Activated T-helper 1 cell treated with Interleukin-2 at 50 U/mL for 16 hours (primary cell): Measurements from ENCODE around the gene GPRC5D.
A peak's percentile ranks its signal among the peaks of the same experiment; 100 is the strongest.

Experiments
- DNase-seq: peaks from one replicate; pipeline ENCODE4 v3.0.0-alpha.2; 2020; ENCODE audit warnings: low read depth

Gene GPRC5D

DNA sequence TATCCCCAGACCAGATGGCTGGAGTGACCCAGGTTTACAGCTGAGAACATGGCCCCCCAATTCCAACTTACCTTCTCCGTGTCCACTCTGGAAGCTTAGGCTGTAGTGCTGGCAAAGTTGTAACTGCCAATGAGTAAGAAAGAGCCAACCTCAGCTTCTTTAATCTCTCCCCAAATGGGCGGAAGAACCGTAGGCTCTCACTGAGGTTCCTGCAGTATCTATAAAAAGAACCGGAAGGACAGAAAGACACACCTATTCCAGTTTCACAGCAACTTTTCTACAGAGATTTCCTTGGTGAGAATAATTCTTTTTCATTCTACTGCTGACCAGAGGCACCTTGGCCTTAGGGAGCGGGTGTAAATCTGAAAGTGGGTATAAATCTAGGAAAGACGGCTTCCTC, at the start of gene GPRC5D:
Gene GPRC5D, minus strand, starts transcription at position 135 of the 400 bp plus-strand sequence. CDS start 1,786 bp downstream, outside the sequence.
- DNase-seq: no peak

DNA sequence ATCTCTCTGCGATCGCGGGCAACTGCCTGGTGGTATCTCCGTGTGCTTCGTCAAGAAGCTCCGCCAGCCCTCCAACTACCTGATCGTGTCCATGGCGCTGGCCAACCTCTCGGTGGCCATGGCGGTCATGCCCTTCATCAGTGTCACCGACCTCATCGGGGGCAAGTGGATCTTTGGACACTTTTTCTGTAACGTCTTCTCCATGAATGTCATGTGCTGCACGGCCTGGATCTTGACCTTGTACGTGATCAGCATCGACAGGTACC, 49.7 kb upstream of the GPRC5D start:
- no peak for DNase-seq

DNA sequence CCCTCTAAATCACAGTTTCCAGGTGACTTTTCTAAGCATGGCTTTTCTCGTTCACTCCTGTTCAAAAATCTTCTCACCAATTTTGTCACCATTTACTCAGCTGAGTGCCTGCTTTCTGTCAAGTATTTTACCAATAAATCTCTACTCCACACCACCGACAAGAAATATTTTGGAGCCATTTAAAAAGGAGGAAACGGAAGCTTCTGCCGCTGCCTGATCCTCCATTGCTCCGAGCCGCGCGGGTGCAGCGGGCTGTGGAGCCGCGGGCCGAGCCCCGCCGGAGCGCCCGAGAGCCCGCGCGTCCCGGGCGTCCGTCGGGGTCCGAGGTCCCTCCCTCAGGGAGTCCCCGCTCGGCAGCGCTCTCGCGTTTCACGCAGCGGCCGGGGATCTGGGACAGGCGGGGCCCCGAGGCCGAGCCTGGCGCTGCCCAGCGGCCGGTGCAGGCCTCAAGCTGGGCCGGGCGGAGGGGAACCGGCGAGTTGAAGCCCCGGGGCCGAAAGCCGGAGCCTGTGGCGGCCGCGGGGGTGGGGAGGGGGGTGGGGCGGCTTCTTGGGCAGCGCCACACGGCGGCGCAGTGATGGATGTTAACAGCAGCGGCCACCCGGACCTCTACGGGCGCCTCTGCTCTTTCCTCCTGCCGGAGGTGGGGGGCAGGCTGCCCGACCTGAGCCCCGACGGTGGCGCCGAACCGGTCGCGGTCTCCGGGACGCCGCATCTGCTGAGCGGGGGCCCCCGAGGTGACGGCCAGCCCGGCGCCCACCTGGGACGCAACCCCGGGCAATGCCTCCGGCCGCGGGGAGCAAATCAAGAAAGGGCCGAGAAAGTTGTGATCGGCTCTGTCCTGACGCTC, 49.2 kb upstream of the GPRC5D start:
- peak; percentile 20 for DNase-seq

DNA sequence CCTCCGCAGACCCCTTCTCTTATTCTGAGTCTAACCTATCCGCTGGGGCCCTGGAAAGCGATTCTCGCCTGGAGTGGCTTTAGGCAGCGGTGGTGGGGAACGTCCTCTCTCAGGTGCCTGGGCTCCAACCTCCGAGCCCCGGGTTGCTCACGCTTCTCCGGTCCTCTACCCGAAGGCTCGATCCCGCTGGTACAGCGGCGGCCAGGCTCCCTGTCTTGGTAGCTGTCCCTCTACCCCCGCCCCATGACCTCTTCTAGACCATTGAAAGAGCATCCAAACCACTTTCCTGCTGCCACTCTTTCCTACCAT, 48.6 kb upstream of the GPRC5D start:
- DNase-seq: no peak

DNA sequence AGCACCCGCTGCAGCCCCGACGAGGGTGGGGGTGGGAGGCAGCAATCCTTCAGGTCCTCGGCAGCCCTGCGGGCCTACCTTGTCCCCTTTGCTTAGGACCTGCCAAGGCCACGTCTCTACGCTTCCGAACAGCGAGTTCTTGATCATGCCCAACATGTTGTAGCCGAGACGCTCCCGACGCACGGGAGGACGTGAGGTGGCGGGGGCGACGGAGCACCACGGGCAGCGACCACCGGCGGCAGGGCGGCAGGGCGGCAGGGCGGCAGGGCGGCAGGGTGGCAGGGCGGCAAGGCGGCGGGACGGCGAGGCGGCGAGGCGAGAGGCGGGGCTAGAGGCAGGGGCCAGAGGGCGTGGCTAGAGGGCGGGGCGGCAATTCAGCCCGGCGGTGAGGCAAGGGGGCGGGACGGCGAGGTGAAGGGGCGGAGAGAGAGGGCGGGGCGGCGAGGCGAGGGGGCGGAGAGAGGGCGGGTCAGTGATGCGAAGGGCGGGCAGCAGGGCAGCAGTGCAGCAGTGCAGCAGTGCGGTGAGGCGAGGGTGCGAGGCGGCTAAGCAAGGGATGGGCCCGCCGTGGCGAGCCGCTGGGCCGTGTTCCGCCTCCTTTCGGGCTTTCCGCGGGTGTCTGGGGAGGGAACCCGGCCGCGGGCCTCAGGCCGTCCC, 48.1 kb upstream of the GPRC5D start, which contains the start of gene HEBP1:
Gene HEBP1, minus strand, starts transcription at position 307 of the 657 bp plus-strand sequence. Its CDS starts 151 bp downstream, at position 156.
- peak; percentile 92 for DNase-seq

DNA sequence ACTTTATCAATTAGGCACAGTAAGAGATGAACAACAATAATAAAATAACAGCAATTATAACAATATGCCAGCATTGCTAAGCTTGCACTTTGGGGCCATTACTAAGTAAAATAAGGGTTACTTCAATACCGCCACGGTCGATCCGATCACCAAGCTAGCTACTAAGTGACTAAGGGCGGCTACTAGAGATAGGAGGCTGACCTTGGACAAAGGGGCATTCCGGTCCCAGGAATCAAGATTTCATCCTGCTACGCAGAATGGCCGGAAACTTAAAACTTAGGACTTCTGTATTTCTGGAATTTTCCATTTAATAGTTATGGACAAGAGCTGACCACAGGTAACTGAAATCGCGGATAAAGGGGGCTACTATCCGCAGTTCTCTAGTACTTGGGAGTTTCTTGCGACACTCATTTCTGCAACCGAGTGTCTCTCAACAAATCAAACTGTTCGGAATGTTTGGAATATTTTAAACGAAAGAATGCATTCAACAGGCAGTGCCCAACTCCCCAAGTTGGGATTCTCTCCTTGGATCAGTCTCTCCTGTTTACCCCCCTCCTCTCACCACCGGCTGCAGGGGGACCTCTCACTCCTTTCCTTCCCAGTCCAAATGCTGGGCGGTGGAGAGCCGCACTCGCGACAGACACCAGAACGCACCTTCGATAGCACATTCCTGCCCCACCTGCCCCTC, 47.4 kb upstream of the GPRC5D start:
- DNase-seq: no peak

DNA sequence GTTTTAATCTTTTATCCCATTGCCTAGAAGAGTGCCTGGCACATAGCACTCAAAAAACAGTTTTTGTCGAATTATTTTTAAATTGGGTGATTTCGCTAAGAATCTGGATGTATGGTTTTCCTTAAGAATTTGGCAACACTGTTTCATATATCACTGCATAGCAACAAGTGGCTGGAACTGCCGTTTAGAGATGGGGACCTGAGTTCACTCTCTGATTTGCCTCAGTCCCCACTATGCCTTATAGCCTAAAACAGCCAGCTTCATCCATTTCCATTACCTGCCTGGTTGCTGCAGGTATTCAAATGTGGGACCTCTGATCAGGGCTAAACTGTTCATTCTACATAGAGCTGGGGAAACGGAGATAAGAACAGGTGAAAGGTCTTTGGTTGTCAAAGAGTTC, 46.3 kb upstream of the GPRC5D start:
- no peak for DNase-seq

DNA sequence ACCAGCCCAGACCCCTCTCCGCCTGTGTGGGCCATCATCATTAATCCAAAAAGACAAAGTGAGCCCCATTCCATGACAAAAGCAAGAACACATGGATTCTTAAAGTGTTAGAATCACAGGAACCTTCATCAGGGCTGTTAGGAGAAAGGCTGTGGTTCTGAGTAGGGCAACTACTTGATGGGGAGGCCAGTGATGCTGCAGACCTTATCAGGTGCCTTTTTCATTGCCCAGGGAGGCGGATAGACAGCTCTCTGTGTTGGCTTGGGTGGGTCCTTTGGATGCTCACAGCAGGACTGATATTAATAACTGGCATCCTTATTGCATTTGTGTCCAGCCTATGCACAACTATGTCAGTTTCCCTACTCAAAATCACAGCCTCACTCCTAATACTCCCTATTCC, 45.8 kb upstream of the GPRC5D start:
- no peak for DNase-seq

DNA sequence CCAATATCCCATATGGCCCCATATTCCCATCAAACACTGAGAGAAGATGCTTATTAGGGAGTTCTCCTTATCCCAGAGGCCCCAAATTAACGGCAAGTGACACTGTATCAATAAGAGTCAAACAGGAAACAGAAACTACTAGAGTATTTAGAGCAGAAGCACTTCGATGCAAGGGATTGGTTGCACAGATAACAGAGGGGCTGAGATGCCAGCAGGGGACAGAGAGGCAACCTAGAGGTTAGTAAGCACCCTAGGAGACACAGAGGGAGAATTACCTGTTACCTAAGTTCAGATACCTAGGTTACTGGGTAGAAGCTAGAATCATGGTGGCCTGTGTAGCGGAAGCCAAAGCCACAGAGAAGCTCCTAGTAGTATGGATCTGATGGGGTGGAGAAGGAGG, 45.2 kb upstream of the GPRC5D start:
- no peak for DNase-seq

DNA sequence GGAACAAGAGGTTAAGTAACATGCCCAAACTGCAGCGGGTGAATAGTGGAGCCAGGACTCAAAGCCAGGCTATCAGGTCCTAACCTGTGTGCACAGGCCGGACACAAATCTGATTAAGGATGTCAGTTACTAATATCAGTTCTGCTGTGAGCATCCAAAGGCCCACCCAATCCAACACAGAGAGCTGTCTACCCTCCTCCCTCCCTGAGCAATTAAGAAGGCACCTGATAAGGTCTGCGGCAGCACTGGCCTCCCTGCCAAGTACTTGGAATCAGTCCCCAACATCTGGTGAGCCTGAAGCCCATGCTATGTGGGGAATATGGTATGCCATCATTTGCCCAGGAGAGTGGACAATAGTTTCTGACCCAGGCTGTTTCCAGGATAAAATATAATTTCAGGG, 44.2 kb upstream of the GPRC5D start:
- no peak for DNase-seq

DNA sequence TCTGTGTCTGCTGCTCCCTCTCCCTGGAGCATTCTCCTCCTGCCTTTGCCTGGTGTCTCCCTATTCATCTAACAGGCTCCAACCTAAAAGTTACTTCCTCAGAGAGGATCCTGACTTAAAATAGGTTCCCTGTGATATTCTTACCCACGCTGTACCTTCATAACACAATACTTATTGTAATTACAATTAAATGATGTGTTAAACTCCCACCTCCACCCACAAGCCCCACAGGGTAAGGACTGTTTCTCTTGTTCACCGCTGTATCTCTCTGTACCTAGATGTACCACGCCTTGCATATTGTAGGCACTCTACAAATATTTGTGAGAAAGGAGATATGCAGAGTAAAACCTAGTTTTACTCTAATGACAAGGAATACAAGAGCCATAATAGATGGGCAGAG, 43.1 kb upstream of the GPRC5D start:
- no peak for DNase-seq

DNA sequence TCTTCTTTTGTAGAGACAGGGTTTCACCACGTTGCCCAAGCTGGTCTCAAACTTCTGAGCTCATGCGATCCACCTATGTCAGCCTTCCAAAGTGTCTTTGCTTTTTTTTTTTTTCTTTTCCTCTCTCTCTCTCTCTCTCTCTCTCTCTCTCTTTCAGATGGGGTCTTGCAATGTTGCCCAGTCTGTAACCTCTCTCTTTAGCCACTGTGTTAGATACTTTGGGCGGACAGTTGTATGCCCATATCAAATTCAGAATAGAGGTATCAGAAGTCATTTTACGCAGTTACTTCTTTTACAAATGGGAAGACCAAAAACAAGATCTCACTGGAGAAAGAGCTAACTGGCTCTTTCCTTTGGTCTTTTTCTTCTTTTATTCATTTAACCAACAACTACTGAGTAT, 41.4 kb upstream of the GPRC5D start:
- no peak for DNase-seq

DNA sequence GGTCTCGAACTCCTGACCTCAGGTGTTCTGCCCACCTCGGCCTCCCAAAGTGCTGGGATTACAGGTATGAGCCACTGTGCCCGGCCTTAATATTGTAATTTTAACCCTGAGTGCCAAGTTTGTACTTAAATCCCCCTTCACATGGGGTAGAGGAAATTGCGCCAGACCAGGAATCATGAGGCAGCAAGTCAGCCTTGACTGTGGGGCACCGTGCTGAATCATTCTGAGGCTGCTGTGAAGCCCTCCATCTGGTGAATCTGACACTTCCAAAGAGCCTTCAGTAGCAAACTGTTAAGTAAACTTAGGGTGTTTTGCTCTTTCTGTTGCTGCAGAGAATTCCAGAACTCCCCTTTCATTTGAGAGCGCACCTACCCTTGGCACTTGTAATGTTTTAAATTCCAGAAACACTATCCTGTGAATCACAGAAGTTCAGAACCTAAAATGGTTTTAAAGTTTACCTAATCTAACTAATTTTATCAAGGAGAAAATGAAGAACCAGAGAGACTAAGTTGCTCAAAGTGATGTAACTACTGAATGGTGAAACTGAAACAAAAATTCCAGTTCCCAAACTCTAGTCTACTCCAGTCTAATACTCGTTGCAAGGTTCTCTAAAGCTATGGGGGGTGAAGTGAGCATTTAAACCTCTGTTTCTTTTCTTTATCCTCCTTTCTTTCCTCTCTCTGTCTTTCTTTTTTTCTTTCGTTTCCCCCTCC, 40.6 kb upstream of the GPRC5D start:
- no peak for DNase-seq

DNA sequence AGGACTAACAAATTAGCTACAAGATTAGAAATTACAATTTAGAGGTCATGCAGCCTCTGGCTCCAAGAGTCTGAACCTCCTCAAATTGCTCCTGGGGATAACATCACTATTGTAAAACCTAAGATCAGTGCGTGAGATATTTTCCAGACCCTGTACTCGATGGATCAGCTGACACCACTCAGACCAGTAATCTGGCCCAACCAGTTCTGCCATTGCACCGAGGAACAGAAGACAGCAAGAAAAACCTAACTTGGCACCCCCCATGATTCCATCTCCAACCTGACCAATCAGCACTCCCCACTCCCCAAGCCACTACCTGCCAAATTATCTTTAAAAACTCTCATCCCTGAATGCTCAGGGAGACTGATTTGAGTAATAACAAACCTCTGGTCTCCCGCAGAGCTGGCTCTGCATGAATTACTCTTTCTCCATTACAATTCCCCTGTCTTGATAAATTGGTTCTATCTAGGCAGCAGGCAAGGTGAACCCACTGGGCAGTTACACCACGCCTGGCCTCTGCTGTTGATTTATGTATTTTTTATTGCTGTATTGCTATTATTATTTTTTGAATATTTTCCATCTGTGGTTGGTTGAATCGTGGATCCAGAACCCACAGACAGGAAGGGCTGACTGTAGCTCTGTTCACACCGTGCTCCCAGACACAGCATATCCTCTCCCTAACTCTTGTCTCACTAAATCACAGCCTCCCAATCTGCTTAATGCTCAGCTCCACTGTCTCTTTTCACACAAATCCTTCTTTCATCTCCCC, 38.9 kb upstream of the GPRC5D start:
- no peak for DNase-seq

DNA sequence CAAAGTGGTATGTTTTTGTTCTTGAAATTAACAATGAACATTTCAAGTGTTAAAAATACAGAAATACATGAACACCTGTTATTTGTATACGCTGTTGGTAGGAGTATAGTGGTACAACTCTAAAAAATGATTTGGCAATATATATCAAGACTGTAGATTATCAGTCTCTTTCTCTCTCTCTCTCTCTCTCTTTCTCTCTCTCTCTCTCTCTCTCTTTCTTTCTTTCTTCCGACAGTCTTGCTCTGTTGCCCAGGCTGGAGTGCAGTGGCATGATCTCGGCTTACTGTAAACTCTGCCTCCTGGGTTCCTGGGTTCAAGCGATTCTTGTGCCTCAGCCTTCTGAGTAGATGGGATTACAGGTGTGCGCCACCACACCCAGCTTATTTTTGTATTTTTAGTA, 35.5 kb upstream of the GPRC5D start:
- DNase-seq: no peak

DNA sequence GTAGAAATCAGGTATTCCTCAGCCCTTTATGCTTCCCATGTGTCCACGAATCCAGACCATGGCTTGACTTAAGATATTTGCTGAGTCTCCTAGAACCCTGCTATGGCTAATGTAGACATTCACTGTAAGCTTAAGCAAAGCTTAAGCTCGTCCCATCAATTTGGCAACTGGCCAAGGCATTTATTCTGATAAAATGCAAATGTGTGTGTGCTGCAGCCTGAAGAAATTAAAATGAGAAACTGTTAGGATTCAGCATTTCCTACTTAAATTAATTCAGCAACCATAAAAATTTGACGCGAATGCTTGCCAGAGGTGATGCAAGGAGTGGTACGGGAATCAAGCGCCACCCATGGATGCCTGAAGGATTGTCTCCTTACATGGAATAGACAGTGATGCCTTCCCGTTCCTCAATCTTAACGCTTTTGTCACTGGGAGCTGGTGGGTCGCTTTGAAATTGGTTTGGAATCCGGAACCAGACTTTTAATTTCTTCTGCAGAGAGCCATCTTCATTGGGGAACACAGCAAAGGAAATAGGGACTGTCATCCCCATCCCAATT, 34.9 kb upstream of the GPRC5D start:
- no peak for DNase-seq

DNA sequence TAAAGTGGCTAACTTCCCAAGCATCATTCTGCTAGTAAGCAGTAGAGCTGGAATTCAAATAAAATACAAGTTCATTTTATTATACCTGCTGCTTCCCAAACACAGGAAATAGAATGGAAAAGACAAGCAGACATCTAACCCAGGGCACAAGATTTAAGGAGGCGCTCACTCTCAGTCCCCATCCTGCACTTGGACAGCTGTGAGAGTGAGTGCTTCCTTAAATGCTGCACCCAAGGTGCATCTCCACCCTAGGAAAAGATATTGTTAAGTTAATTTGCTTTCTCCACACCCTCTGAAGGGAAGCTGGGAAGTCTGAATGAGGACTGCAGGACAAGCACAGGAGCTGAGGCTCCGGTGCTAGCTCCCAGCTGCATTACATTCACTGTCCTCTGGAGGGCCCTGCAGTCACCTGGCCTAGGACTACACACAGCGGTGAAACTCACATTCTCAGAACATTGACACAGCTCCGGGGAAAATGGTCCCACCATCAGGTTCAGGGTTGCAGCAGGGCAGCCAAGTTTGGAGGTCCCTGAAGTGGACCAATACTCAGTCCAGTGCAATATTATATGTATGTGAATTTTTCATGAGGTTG, 33.9 kb upstream of the GPRC5D start:
- no peak for DNase-seq

DNA sequence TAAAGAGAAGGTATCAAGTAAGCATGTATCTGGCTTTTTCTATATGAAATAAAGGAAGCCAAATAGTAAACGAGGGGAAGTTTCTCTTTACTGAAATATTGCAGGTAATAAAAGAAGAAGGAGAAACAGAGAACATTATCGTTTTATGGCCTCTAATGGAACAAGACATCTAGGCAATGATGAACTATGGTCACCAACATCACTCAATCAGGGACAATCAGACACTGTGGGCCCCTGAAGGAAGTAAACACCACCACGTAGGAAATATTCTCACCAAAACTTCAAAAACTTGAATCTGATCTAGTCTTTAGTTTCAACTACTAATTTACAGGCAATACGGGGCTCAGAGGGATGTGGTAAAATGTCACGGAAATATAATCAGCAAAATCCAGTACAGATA, 32.2 kb upstream of the GPRC5D start:
- DNase-seq: no peak

DNA sequence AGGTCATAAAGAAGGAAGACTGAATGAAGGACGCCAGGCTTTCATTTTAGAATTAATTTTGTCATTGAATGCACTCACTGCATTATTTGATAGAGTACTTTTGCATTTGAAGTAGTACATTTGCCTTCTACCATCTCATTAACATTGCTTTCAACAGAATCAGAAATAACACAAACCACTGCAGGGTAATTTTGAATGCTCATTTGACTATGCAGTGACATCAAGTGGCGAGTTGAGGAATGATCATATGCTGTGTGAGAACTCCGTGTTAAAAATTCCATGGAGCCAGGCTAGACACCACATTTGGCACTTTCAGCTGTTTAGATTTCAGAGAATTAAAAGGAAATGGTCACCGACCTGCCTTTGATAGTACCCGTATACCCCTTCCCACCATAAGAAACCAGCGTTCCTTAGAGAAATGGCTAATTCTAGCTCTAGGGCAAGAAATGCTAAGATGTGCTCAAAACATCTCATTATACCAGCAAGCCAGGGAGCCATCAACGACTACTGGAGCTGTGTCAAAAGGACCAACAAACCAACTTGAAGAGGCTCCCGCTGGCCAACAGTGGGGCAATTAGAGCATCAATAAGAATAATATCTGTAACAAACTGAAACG, 31.6 kb upstream of the GPRC5D start:
- DNase-seq: no peak

DNA sequence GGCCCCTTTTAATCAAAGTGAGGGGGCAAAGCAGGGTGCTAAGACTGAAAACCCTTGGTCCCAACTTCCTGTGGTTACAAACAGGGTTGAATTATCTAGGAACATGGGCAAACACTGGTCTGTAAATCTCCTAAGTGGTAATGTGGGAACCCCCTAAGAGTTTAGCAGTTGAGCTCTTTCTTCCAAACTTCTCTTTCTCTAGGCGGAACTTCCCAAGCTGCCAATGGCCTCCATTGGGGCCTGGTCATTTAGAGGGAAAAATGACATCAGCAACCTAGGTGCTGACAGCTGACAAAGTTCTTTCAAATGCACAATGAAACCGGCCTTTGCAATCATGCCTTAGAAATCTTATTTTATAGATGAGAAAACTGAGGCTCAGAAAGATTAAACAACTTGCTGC, 30.4 kb upstream of the GPRC5D start:
- no peak for DNase-seq

DNA sequence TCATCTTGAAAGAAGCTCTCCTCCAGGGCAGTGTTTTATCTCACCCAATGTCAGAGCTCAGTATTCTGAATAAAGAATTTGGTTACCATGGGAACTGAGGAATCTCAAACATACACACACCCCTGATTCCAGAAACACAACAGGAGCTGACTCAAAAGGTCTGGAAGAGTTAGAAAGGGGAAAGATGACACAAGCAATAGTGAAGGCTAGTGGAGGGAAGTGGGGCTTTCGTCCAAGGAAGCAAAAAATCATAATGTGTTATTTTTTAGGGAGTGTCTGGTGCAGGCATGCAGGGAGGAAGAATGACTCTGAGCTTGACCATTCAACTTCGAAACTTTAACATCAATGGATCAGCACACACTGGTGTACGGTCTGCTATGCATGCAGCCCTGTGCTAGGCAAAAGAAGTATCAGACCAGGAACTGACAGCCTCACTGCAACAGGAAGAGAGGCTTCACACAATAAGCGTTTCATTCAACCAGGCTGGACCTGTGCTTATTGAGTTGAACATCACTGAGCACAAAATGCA, 27.8 kb upstream of the GPRC5D start:
- no peak for DNase-seq
